Fibroblast of the conjunctiva (primary cell): ENCODE measurements around the gene NOTCH1.

ENCODE experiments used
- DNase-seq: peaks from one replicate; pipeline ENCODE4 v3.0.0-alpha.2; 2010; ENCODE audit warnings: low read depth

The NOTCH1 gene

GRCh38 chr9:136463578-136463977, 82.3 kb downstream of the NOTCH1 start:
- no peak for DNase-seq

- DNase-seq = no peak
Observed at GRCh38 chr9:136462664-136463063, 83.2 kb downstream of the NOTCH1 start.

GRCh38 chr9:136460772-136461325, 85.0 kb downstream of the NOTCH1 start:
- no peak for DNase-seq

GRCh38 chr9:136459425-136459824, 86.4 kb downstream of the NOTCH1 start:
- DNase-seq = no peak

GRCh38 chr9:136457326-136457725, 88.5 kb downstream of the NOTCH1 start:
- DNase-seq = no peak

GRCh38 chr9:136456258-136456657, 89.6 kb downstream of the NOTCH1 start:
- no peak for DNase-seq

- no peak for DNase-seq
Observed at GRCh38 chr9:136455043-136456002, 90.5 kb downstream of the NOTCH1 start.

- DNase-seq = no peak
Observed at GRCh38 chr9:136454026-136454796, 91.6 kb downstream of the NOTCH1 start.

- no peak for DNase-seq
Observed at GRCh38 chr9:136453326-136453725, 92.5 kb downstream of the NOTCH1 start.

GRCh38 chr9:136451221-136451877, 94.5 kb downstream of the NOTCH1 start:
- DNase-seq = no peak

GRCh38 chr9:136448655-136449054, 97.2 kb downstream of the NOTCH1 start:
- no peak for DNase-seq

- no peak for DNase-seq
Observed at GRCh38 chr9:136447173-136447778, 98.6 kb downstream of the NOTCH1 start.

- DNase-seq = no peak
Observed at GRCh38 chr9:136445799-136446198, 100.0 kb downstream of the NOTCH1 start.
